Breast epithelium (tissue), 3 donors: Measurements from ENCODE around the gene CLTCL1.

Experiments used
- POLR2A ChIP-seq: fragments of 450-650 bp; IDR thresholded peaks from one replicate; pipeline ENCODE4 v1.6.1; 2016; ENCODE audit warnings: antibody characterized with exemption, mild to moderate bottlenecking, moderate library complexity
- POLR2AphosphoS5 ChIP-seq, 3 donors: sonication (generic); formaldehyde crosslinking; IDR thresholded peaks; one replicate each; pipeline ENCODE4 v1.6.1; 2017; ENCODE audit warnings: antibody characterized with exemption in 3 of 3
- TF ChIP-seq, protein P1 (sequence below), 3 donors: fragments of 450-650 bp; IDR thresholded peaks; one replicate each; pipeline ENCODE4 v1.5.1; 2016 to 2017; ENCODE audit warnings: antibody characterized with exemption in 3 of 3, mild to moderate bottlenecking in 3 of 3, moderate library complexity in 3 of 3

GRCh38 chr22:19130959-19131684 is 160.4 kb downstream of the CLTCL1 start, which contains the start of gene TSSK2:
- TF ChIP-seq, protein P1, sequence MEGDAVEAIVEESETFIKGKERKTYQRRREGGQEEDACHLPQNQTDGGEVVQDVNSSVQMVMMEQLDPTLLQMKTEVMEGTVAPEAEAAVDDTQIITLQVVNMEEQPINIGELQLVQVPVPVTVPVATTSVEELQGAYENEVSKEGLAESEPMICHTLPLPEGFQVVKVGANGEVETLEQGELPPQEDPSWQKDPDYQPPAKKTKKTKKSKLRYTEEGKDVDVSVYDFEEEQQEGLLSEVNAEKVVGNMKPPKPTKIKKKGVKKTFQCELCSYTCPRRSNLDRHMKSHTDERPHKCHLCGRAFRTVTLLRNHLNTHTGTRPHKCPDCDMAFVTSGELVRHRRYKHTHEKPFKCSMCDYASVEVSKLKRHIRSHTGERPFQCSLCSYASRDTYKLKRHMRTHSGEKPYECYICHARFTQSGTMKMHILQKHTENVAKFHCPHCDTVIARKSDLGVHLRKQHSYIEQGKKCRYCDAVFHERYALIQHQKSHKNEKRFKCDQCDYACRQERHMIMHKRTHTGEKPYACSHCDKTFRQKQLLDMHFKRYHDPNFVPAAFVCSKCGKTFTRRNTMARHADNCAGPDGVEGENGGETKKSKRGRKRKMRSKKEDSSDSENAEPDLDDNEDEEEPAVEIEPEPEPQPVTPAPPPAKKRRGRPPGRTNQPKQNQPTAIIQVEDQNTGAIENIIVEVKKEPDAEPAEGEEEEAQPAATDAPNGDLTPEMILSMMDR (IDR thresholded peaks at IDR 0.05): no peak
- TF ChIP-seq POLR2A (no peak), POLR2AphosphoS5 (IDR thresholded peaks at IDR 0.05) (no peak)
